ENCODE measurements around the gene NF2. TPM values are rescaled to one million over a fixed set of nuclear protein-coding genes. Genes with fewer than 3 reads are reported as not detected.
A peak's percentile ranks its signal among the peaks of the same experiment; 100 is the strongest.

Gene NF2
- polyA plus RNA-seq, 3 donors: 7.7 to 15.5 (median 8.4) TPM

GRCh38 chr22:29654882-29655281 lies 51.4 kb downstream of the NF2 start:
- peaks cover 0 to 2% (median 0%) of the 10 kb centered on the region in 7 donors for H3K9me3 Mint-ChIP-seq
- Histone ChIP-seq H3K27me3 (ENCODE audit: control insufficient read depth in 2 of 2, insufficient read depth in 2 of 2, low read length in 2 of 2) (no peaks in the 10 kb centered on the region), H2AFZ (ENCODE audit: insufficient read depth, low read depth, low read length, poor library complexity, severe bottlenecking) (no peak overlapping the region), H3K36me3 (replicated peaks in 1 of 2; ENCODE audit: control insufficient read depth in 1 of 2, insufficient read depth in 2 of 2, low read length in 2 of 2) (peaks cover 16 to 36% of the 10 kb centered on the region in 2 donors), H4K20me1 (ENCODE audit: insufficient read depth, low read length) (peaks cover 19% of the 10 kb centered on the region), H3K9me3 (replicated peaks in 1 of 2; ENCODE audit: control insufficient read depth in 1 of 2, insufficient read depth in 1 of 2, low read length in 2 of 2) (no peaks in the 10 kb centered on the region), H3K4me1 (ENCODE audit: control insufficient read depth in 1 of 2, insufficient read depth in 2 of 2, low read length in 2 of 2) (peaks cover 28 to 29% of the 10 kb centered on the region in 2 donors), H3K4me2 (replicated peaks; ENCODE audit: extremely low read depth, low read length, poor library complexity, severe bottlenecking) (no peak overlapping the region), H3K9ac (ENCODE audit: insufficient read depth, low read length, poor library complexity, severe bottlenecking) (no peak overlapping the region), H3K27ac (ENCODE audit: low read depth in 1 of 2, low read length in 2 of 2) (no peak overlapping the region), H3K4me3 (replicated peaks in 1 of 3; ENCODE audit: low read depth in 2 of 3, low read length in 3 of 3) (no peak overlapping the region), H3K79me2 (ENCODE audit: insufficient read depth, low read length) (no peaks in the 10 kb centered on the region)
- 91% methylated on average over 1 of the region's 7 CpGs for WGBS (ENCODE audit: insufficient coverage)
- peaks cover 52 to 53% of the 10 kb centered on the region in 2 donors for H3K36me3 Mint-ChIP-seq
- intact Hi-C loops (cut with micrococcal nuclease): no loop called here
- DNase-seq: no peak
- TF ChIP-seq CTCF (IDR thresholded peaks at IDR 0.05): no peak
- H3K4me1 Mint-ChIP-seq: peaks cover 29% of the 10 kb centered on the region
- H3K27me3 Mint-ChIP-seq (ENCODE audit: low read depth in 3 of 3): peaks cover 0 to 2% (median 0%) of the 10 kb centered on the region in 3 donors
- no peak overlapping the region for H3K27ac Mint-ChIP-seq
- no peak overlapping the region for H3K4me3 Mint-ChIP-seq

GRCh38 chr22:29658176-29658575 lies 54.7 kb downstream of the NF2 start:
- H2AFZ ChIP-seq (ENCODE audit: insufficient read depth, low read depth, low read length, poor library complexity, severe bottlenecking): no peak overlapping the region
- H3K4me3 ChIP-seq (replicated peaks in 1 of 3; ENCODE audit: low read depth in 2 of 3, low read length in 3 of 3): peak overlapping the region in 1 of 3 experiments; percentile 4
- H3K36me3 Mint-ChIP-seq: peaks cover 76% of the 10 kb centered on the region in 2 donors
- peaks cover 29 to 30% of the 10 kb centered on the region in 2 donors for H3K4me1 ChIP-seq (ENCODE audit: control insufficient read depth in 1 of 2, insufficient read depth in 2 of 2, low read length in 2 of 2)
- H3K27me3 ChIP-seq (ENCODE audit: control insufficient read depth in 2 of 2, insufficient read depth in 2 of 2, low read length in 2 of 2): no peaks in the 10 kb centered on the region
- no peak for TF ChIP-seq CTCF (IDR thresholded peaks at IDR 0.05)
- H3K4me3 Mint-ChIP-seq: peak overlapping the region in 1 of 2 donors; percentile 71
- peaks cover 0 to 2% (median 2%) of the 10 kb centered on the region in 3 donors for H3K27me3 Mint-ChIP-seq (ENCODE audit: low read depth in 3 of 3)
- H3K9me3 ChIP-seq (replicated peaks in 1 of 2; ENCODE audit: control insufficient read depth in 1 of 2, insufficient read depth in 1 of 2, low read length in 2 of 2): no peaks in the 10 kb centered on the region
- H3K9me3 Mint-ChIP-seq: peaks cover 0 to 3% (median 0%) of the 10 kb centered on the region in 7 donors
- H3K9ac ChIP-seq (ENCODE audit: insufficient read depth, low read length, poor library complexity, severe bottlenecking): no peak overlapping the region
- WGBS (ENCODE audit: insufficient coverage): 6% methylated on average over 3 of the region's 4 CpGs
- H3K4me2 ChIP-seq (replicated peaks; ENCODE audit: extremely low read depth, low read length, poor library complexity, severe bottlenecking): peak overlapping the region; percentile 24
- peaks cover 29% of the 10 kb centered on the region for H3K4me1 Mint-ChIP-seq
- no peaks in the 10 kb centered on the region for H3K79me2 ChIP-seq (ENCODE audit: insufficient read depth, low read length)
- DNase-seq: peak; percentile 60 to 69 (median 66)
- peaks cover 37 to 69% of the 10 kb centered on the region in 2 donors for H3K36me3 ChIP-seq (replicated peaks in 1 of 2; ENCODE audit: control insufficient read depth in 1 of 2, insufficient read depth in 2 of 2, low read length in 2 of 2)
- H3K27ac Mint-ChIP-seq: peak overlapping the region in 6 of 7 donors; percentile 16 to 73 (median 45)
- peak overlapping the region in 1 of 2 donors; percentile 24 for H3K27ac ChIP-seq (ENCODE audit: low read depth in 1 of 2, low read length in 2 of 2)
- intact Hi-C loops (cut with micrococcal nuclease): no loop called here
- peaks cover 16% of the 10 kb centered on the region for H4K20me1 ChIP-seq (ENCODE audit: insufficient read depth, low read length)
